Heart right ventricle (tissue), 16 donors: ENCODE measurements around the gene XRCC1. TPM values are rescaled to one million over a fixed set of nuclear protein-coding genes. Genes with fewer than 3 reads are reported as not detected.

Experiments used
- ATAC-seq, 8 donors: fragments of 200-7000 bp; cut with Tn5 transposase; one replicate each; pipeline ENCODE4 v1.9.1; 2020; ENCODE audit warnings: mild to moderate bottlenecking in 8 of 8, moderate library complexity in 8 of 8, moderate number of reproducible peaks in 1 of 8
- DNase-seq, 2 donors: peaks; one replicate each; pipeline ENCODE4 v3.0.0-alpha.2; 2020
- H3K27ac ChIP-seq, 10 donors: fragments of 200-600 bp; sonication (generic) in 2 of 10; one replicate each; pipeline versions ENCODE4 v1.5.0 to v1.8.0; 2020 to 2022; ENCODE audit warnings: mild to moderate bottlenecking in 3 of 10
- H3K27me3 ChIP-seq, 7 donors: fragments of 200-600 bp; one replicate each; pipeline ENCODE4 v1.8.0; 2021 to 2022; ENCODE audit warnings: mild to moderate bottlenecking in 2 of 7
- H3K36me3 ChIP-seq, 9 donors: fragments of 200-600 bp; sonication (generic) in 1 of 9; one replicate each; pipeline versions ENCODE4 v1.5.0 to v1.8.0; 2020 to 2022; ENCODE audit warnings: mild to moderate bottlenecking in 2 of 9
- H3K4me1 ChIP-seq, 9 donors: fragments of 200-600 bp; sonication (generic) in 1 of 9; one replicate each; pipeline versions ENCODE4 v1.5.0 to v1.8.0; 2020 to 2022; ENCODE audit warnings: mild to moderate bottlenecking in 4 of 9
- H3K4me3 ChIP-seq, 10 donors: fragments of 200-600 bp; sonication (generic) in 2 of 10; one replicate each; pipeline versions ENCODE4 v1.5.0 to v1.8.0; 2020 to 2022; ENCODE audit warnings: mild to moderate bottlenecking in 7 of 10, moderate library complexity in 2 of 10
- H3K9me3 ChIP-seq, 11 donors: fragments of 200-600 bp in 10 of 11; sonication (generic) in 2 of 11; one replicate each; pipeline versions ENCODE4 v1.5.0 to v1.8.0; 2013 to 2022; ENCODE audit warnings: mild to moderate bottlenecking in 2 of 11, control low read depth in 1 of 11, moderate library complexity in 1 of 11
- WGBS, 2 donors: extraction: QIAGEN DNeasy Blood & Tissue Kit; methylation state at CpG; one replicate each; pipeline ENCODE4 v1.1.7; 2013; ENCODE audit warnings: inconsistent platforms in 1 of 2; 5-methylcytosine and 5-hydroxymethylcytosine counted together
- intact Hi-C, 10 donors: fragments of 100-400 bp; cut with DNase I; formaldehyde crosslinking; loops; one replicate each; pipeline versions ENCODE4 v1.11.1 to v1.14.2; 2022
- polyA plus RNA-seq, 2 donors: library from polyadenylated mRNA; stranded (reverse); fragments of 200-250 nt; gene quantifications; one replicate each; pipeline ENCODE4 v1.2.3, GENCODE V29; 2013
- total RNA-seq, 10 donors: library from RNA; stranded (reverse); fragmentation: NEBNext Ultra II Directional in 3 of 10; extraction: Animal tissue kit (Norgen Biotek cat#: 25700) in 3 of 10; gene quantifications; one replicate each; pipeline versions ENCODE4 v1.2.1 to v1.2.4, GENCODE V29; 2021 to 2023
- TF ChIP-seq, protein P1 (sequence below), 9 donors: fragments of 200-600 bp; sonication (generic) in 2 of 9; IDR thresholded peaks; one replicate each; pipeline versions ENCODE4 v1.5.0 to v1.8.0; 2021 to 2022; ENCODE audit warnings: antibody characterized with exemption in 9 of 9, mild to moderate bottlenecking in 5 of 9, moderate library complexity in 1 of 9
- donor health status: Arrhythmogenic right ventricular cardiomyopathy.
- donor health status: ischemic (EF 13 %, LVEDD 7.1; RV severe dilation, severe dysfunction).
- donor health status: healthy with polysubstance abuse.
- donor health status: DM: no; HTN: yes; CAD: no.
- donor health status: DM: no; HTN: no; CAD: no.
- donor health status: ischemic (EF 25% LVEDD 6.9; RV normal size, moderate dysfunction).
- donor health status: ischemic (EF 25% LVEDD 5.7; RV mildly dilated, moderate dysfunction).
- donor health status: healthy.
- donor health status: DM: yes; HTN: yes; CAD: no.
- donor health status: Ischemic cardiomyopathy.
- donor health status: ischemic (EF 35%, LVEDD 5.7; RV mildly dilated, moderate dysfunction).
- donor health status: nonischemic (EF 11% LVEDD 7.7; RV severe dilation, severe dysfunction).
- donor health status: DM: yes; HTN: yes; CAD: no.
- donor health status: PGD.
- donor health status: ischemic (EF 29% LVEDD 5.4; RV normal size, mild dysfunction).
- donor health status: nonischemic (EF 23%, LVEDD 6.1; RV moderate dilation, normal function).

XRCC1 gene
- total and polyA plus RNA-seq, 12 donors: 11.0 to 21.9 (median 17.7) TPM

GRCh38 chr19:43510713-43511112, 64.6 kb downstream of the XRCC1 start:
- H3K27ac ChIP-seq: no peak overlapping the region
- peaks cover 0 to 58% (median 0%) of the 10 kb centered on the region in 9 donors for H3K36me3 ChIP-seq
- TF ChIP-seq, protein P1, sequence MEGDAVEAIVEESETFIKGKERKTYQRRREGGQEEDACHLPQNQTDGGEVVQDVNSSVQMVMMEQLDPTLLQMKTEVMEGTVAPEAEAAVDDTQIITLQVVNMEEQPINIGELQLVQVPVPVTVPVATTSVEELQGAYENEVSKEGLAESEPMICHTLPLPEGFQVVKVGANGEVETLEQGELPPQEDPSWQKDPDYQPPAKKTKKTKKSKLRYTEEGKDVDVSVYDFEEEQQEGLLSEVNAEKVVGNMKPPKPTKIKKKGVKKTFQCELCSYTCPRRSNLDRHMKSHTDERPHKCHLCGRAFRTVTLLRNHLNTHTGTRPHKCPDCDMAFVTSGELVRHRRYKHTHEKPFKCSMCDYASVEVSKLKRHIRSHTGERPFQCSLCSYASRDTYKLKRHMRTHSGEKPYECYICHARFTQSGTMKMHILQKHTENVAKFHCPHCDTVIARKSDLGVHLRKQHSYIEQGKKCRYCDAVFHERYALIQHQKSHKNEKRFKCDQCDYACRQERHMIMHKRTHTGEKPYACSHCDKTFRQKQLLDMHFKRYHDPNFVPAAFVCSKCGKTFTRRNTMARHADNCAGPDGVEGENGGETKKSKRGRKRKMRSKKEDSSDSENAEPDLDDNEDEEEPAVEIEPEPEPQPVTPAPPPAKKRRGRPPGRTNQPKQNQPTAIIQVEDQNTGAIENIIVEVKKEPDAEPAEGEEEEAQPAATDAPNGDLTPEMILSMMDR (IDR thresholded peaks at IDR 0.05): no peak
- no peaks in the 10 kb centered on the region for H3K27me3 ChIP-seq
- WGBS, 2 donors: 97% methylated on average over 9 of the region's 9 CpGs
- no peak for ATAC-seq
- no peak for DNase-seq
- intact Hi-C loops: no loop called here
- H3K4me3 ChIP-seq: no peak overlapping the region
- no peaks in the 10 kb centered on the region for H3K9me3 ChIP-seq
- H3K4me1 ChIP-seq: no peaks in the 10 kb centered on the region

DNA sequence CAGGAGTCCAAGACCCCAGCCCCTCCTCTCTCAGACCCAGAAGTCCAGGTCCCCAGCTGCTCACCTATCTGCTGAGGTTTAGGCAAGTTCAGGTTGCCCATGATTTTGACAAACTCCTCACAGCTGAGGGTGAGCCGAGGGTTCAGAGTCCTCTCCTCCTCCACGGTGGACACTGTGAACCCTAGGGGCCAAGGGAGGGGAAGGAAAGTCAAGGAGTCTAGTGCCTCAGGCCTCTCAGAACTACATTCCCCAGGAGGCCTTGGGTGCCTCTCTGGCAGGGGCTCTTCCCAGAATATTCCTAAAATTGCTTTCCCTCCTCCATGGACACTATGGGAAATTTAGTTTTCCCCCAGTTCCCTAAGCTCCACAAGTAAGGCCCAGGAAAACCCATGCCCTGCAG, 67.4 kb downstream of the XRCC1 start:
- Histone ChIP-seq H3K27ac (no peak overlapping the region), H3K36me3 (peaks cover 0 to 51% (median 0%) of the 10 kb centered on the region in 9 donors), H3K27me3 (no peaks in the 10 kb centered on the region), H3K4me1 (peaks cover 0 to 20% (median 13%) of the 10 kb centered on the region in 9 donors), H3K9me3 (no peaks in the 10 kb centered on the region), H3K4me3 (no peak overlapping the region)
- no peak for ATAC-seq
- TF ChIP-seq, protein P1 (IDR thresholded peaks at IDR 0.05): no peak
- intact Hi-C loops: no loop called here
- WGBS, 2 donors: 74 to 86% methylated on average over 2 of the region's 2 CpGs
- DNase-seq: no peak

DNA sequence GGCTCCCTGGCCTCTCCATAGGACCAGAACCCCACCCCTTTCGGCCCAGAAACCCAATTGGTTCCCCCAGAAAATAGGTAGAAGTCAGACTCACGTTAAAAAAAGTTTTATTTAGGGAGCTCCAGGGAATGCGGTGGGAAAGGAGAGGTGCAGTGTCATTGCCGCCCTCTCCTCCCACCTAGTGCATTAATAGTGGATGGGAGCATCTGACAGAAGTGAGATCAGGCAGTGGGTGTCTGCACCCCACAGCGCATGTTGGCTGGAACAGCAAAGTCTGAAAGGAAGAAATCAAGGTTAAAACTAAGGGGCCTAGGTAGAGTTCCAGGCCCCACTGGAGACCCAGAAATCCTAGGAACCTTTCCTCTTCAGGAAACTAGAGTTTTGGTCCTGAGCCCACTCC, 68.7 kb downstream of the XRCC1 start:
- ATAC-seq (no peak), DNase-seq (no peak)
- no peaks in the 10 kb centered on the region for H3K9me3 ChIP-seq
- peaks cover 0 to 29% (median 14%) of the 10 kb centered on the region in 9 donors for H3K4me1 ChIP-seq
- peaks cover 0 to 51% (median 0%) of the 10 kb centered on the region in 9 donors for H3K36me3 ChIP-seq
- H3K4me3 ChIP-seq: no peak overlapping the region
- TF ChIP-seq, protein P1 (IDR thresholded peaks at IDR 0.05): no peak
- WGBS, 2 donors: 91 to 94% methylated on average over 5 of the region's 5 CpGs
- H3K27me3 ChIP-seq: no peaks in the 10 kb centered on the region
- no peak overlapping the region for H3K27ac ChIP-seq
- intact Hi-C loops: no loop called here

DNA sequence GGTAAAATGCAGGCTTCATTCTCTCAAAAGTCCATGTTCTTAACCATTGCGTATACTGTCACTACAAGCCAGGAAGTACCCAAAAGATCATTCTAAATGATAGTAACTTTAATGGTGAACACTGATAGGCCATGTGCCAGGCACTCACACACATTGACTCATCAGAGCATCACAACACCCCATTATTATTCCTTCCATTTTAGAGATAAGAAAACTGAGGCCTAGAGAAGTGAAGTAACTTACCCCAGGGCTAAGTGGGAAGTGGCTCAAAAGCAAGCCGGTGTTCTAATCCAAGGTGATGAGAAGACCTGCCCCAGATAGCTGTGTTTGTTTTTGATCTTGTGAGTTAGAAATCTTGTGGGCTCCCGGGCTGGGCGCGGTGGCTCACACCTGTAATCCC, 69.4 kb downstream of the XRCC1 start:
- TF ChIP-seq, protein P1 (IDR thresholded peaks at IDR 0.05): no peak
- Histone ChIP-seq H3K4me3 (no peak overlapping the region), H3K27ac (no peak overlapping the region), H3K4me1 (peaks cover 0 to 32% (median 14%) of the 10 kb centered on the region in 9 donors), H3K36me3 (peaks cover 0 to 49% (median 0%) of the 10 kb centered on the region in 9 donors), H3K9me3 (no peaks in the 10 kb centered on the region), H3K27me3 (no peaks in the 10 kb centered on the region)
- intact Hi-C loops: no loop called here
- DNase-seq: no peak
- WGBS, 2 donors: 96% methylated on average over 5 of the region's 5 CpGs
- ATAC-seq: no peak
